NCI-H524 (cell line): ENCODE results near the gene OLFML3.
"Not testable (repeated sequence)": the region's sequence is repeated elsewhere in the genome, so short reads cannot be mapped to it uniquely, and the experiment has no call there.

Source experiments
- DNase-seq, 2 experiments: peaks; one replicate each; lab custom pipeline; 2025; lab: John Stamatoyannopoulos, UW

The OLFML3 gene

DNA sequence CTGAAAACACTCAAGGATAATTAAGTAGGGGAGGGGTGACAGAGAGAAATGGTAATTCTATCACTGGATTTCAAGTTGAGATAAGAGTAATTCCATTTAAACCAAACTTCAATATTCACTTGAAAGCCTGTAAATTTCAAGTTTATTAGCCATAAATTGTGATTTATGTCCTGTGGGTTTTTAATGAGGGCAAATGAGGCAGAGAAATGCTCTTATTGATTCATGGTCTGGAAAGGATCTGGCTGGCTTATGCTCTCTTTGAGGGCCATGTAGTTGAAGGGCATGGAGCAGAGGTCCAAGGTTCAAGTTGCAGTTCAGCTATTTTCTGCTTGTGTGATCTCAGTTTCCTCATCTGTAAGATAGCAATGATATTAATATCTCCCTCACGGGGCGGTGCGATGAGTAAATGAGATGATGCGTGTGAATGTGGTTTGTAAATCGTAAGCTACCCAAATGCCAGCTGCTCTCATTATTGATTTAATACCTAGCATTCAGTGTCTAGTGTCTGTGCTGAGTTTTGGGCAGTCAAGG lies 12.3 kb downstream of the OLFML3 start:
- DNase-seq: no peak

DNA sequence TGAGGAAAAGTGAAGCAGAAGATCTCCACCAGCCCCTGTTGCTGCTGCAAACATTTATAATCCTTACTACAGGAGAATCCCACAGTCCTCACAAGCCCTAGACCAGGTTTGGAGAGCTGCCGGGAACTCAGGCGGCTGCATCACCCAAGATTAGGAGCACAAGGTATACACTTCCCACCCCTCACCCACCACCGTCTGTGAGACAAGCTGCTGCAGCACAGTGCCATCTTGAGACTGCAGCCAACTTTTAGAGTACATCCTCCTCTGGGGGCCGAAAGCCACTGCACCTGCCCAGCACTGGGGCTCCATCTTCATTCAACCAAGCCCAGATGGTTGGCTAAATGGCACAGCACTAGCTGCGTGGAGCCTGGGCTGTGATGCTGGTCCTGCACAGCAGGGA lies 13.8 kb downstream of the OLFML3 start:
- peak; percentile 91 to 92 for DNase-seq

DNA sequence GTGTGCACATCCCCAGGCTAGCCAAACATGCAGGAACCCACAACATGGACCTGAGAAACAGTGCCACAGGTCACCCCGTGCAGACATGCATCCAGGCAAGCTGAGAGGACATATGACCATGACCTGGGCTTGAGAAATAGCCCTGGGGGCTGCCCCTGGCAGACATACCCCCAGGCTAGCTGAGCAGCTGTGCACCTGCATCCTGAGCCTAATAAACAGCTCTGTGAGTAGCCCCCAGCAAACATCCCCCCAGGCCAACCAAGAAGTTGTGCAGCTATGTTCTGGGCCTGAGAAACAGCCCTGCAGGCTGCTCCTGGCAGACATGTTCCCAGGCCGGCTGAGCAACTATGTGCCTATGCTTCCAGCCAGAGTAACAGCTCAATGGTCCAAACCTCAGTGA lies 14.5 kb downstream of the OLFML3 start:
- DNase-seq: no peak

DNA sequence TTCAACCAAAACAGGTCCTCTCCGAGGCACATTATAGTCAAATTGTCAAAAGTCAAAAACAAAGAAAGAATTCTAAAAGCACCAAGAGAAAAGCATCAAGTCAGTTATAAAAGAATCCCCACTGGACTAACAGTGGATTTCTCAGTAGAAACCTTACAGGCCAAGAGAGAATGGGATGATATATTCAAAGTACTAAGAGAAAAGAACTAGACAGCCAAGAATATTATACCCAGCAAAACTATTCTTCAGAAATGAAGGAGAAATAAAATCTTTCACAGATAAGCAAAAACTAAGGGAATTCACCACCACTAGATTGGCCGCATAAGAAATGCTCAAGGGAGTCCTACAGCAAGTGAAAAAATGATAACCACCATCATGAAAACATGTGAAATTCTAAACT lies 16.1 kb downstream of the OLFML3 start:
- DNase-seq: no peak

DNA sequence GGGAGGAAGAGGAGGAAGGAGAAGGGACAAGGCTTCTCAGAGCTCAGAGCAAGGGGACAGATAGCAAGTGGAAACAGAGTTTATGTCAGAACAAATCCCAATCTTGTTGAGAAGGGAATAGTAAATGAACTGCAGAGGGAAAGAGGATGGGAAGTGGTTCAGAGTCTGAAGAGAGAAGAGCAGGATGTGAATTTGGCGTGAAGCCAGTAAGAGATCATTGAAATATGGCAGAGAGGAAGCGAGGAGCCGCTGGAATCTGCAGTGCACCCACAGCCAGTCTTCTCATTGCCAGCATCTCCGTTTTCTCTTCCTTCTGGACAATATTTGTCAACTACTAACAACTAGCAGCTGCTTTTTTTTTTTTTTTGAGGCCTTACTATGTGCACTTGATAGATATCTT lies 19.1 kb downstream of the OLFML3 start:
- DNase-seq: peak in 1 of 2 experiments; percentile 28

DNA sequence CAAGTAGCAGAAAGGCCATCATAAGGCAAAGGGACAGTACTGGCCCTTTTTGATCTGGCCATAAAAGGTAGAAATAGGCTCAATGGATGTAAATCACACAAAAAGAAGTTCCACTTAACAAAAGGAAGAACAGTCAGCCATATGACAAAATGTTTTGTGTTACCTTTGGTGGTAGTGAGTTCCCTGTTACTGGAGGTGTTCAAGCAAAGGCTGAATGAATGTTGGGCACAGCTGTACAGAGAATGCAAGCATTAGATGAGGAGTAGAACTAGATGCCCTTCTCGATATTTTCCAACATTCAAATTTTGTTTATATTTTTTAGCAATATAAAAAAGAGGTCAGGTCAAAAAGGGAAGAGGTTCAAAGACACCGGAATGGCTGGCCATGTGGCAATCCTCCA lies 20.0 kb downstream of the OLFML3 start:
- DNase-seq: no peak

DNA sequence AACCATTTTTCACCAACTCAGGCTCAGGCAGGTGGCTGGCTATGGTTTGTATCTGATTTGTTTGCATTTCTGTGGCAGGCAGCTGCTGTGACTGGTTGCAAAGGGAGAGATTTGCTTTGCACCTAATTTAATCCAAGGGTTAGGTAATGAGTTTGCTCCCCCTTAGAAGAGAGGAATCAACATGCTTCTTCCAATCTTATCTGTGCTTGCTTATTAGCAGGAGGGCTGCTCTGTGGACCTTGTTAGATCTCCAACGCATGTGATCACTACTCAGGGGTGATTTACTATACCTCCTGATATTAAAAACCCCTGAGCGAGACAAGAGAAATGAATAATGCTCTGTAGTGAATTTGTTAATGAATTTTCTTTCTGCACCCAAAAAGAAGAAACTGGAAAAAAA lies 20.5 kb downstream of the OLFML3 start:
- DNase-seq: no peak

DNA sequence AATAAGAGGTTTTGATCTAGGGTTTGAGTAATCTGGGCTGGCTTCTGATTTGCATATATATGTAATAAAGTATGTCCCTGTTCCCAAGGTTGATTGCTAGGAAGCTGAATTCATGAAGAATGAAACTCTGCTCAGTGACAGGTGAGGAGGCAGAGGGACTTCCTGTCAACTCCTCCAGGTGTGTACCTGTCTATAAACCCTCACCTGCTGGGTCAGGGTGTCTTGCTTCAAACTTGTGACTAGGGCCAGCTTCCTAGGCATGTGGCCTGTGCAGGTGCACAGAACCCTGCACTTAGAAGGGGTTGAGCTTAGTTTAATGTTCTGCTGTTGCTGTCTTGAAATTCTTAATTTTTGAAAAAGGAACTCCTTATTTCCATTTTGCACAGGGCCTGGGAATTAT lies 21.1 kb downstream of the OLFML3 start:
- no peak for DNase-seq

DNA sequence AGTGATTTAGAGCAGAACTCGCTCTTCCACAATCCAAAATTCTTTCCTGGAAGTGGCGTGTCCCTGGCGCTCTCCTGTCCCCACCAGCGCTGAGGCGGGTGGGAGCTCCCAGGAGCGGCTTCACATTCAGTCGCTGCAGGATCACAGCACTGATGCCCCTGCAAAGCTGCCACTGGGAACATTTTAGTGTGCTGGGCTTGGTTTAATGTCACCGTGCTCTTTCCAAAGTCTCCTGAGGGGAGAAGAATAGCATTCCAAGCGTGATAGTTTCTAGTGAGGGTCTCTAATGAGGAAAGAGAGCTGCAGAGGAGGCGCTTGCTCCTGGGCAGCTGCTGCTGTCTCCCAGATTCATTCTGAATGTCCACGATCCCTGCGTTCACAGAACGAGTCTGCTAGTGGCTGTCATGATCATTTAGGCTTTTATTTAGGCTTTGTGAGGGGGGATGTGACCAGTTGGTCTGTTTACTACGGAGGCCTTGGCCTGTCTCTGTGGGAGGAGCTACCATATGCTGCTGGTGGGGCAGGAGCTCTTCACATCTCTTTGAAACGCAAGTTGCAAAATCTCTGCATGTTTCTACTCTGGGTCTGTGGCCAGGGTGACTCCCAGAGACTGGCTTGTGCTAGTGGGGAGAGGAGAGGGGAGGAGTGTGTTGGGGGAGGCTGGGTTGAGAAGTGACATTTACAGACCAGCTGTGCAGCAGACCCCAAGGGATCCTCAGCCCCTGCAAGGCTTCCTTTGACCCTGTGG lies 23.4 kb downstream of the OLFML3 start:
- DNase-seq: no peak

DNA sequence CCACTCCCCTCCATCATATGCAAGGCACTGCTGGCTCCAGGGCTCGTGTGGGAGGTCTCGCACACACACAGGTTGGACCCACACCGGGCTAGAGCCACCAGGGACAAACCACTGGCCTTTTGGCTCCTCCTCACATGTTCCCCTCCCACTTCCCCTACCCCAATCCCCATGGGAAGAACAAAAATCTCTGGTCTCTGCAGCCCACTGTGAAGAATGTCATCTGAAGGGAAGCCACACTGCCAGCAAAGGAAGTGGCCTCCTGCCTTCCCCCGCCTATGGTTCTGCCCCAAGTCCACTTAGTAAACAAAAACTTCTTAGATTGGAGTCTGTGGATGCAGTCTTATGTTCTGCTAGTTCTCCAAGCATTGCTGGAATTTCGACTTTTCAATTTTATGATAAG lies 24.2 kb downstream of the OLFML3 start:
- no peak for DNase-seq

DNA sequence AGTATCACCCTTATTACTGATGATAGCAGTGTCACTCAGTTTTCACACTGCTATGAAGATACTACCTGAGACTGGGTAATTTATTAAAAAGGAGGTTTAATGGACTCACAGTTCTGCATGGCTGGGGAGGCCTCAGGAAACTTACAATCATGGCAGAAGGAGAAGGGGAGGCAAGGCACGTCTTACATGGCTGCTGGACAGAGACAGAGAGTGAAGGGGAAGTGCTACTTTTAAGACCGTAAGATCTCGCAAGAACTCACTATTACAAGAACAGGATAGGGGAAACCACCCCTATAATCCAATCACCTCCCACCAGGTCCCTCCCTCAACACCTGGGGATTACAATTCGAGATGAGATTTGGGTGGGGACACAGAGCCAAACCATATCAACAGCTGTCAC lies 27.6 kb downstream of the OLFML3 start:
- DNase-seq: not testable (repeated sequence)

DNA sequence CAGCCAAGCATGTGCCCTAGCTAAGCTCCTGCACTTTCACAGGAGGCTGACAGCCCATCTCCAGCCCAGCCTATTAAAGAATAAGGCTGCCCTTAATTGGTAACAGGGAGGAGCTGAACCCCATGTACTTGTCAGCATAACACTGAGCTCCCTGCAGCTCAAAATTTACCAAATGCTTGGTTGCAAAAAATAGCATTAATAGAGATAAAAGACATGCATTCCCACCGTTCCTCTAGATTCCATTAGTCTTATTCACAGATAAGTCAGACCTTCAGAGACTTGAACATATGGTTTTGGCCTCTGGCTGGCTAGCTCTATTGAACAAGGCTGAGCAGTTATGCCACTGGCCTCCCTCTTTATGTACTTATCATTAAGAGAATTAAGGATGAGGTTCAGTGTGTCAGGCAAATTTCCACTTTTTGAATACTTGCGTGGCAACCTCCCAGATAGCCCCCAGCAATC lies 29.2 kb downstream of the OLFML3 start:
- no peak for DNase-seq

DNA sequence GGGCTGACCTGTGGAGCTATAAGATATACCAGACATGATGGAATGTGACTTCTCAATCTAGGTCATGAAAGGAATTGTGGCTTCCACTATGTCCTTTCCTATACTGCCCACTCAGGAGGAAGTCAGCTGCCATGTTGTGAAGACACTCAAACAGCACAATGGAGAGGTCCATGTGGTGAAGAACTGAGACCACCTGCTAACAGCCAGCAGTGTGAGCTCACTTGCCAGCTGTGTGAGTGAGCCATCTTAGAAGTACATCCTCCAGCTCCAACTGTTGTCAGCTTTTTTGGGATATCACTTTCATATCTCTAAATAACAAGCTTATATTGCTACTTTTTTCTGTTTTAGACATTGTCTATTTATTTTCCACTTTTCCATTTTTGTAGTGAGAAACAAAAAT lies 29.7 kb downstream of the OLFML3 start:
- peak in 1 of 2 experiments; percentile 42 for DNase-seq

DNA sequence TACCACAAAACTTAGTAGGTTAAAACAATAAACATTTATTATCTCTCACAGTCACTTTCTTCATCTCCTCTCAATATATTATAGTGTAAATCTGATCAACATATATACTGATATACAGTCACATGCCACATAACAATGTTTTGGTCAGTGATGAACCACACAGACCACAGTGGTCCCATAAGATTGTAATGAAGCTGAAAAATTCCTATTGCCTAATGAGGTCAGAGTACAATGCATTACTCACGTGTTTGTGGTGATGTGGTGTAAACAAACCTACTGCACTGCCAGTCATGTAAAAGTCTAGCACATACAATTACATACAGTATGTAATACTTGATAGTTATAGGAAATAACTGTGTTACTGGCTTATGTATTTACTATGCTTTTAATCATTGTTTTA lies 30.1 kb downstream of the OLFML3 start:
- DNase-seq: no peak

DNA sequence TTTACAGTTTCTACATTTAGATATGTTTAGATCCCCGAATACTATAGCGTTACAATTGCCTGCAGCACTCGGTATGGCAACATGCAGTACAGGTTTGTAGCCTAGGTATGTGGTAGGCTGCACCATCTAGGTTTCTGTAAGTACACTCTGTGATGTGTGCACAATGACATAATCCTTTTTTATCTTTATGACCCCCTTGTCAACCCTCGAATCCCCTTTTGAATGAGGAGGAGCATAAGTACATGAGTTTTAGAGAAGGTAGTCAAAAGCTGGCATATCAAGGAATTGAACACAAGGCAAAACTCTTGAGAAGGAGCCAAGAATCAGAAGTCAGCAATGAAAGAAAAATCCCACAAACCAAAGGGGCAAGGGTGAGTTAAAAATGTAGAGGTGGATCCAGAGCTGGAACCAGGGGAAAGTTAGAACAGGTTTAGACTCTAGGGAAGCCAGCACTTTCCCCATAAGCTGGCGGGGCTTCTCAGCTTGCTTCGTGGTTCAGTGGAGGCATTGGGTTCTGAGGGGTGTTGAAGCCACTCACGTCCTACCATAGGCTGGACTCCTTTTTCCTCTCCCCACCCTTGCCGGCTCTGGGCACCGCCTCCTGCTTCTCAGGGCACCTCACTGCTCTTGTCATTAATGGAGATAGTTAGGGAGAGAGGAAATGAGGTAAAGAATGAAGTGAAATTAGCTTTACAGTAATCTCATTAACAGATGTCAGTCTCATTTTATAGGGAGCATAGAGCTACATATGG lies 31.3 kb downstream of the OLFML3 start:
- peak in 1 of 2 experiments; percentile 14 for DNase-seq

DNA sequence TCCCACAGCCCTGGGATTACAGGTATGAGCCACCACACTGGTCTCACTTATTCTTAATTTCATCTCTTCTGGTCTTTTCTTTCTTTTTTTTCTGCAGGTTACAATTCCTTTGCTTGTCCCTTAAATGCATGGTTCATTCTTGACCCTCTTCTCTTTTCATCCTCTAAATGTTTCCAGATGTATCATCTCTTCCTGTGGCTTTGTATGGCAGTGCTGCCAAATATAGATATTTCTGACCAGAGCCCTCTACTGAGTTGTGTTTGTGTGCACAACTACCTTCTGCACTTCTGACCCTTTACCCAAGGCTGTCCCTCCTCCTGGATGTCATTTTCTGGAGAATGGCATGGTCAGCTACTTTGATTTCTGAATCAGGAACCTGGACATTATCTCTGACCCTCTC lies 32.5 kb downstream of the OLFML3 start:
- DNase-seq: no peak

DNA sequence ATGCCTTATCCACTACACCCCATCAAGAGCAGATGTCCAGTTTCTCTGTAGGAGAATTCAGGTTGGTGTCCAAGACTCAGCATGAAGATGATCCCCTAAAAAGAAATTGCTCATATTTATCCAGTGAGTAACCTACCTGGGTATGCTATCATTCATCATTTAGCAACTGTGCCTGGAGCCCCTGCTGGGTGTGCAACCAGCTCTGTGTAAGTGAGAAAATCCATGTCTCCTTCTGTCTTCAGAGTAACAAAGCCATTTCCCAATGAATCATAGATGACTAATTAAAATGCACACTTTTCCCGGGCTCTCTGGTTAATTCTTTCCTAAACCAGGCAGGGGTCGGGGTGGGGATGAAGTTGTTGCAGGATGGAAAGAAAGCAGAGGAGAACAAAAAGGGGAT lies 35.8 kb downstream of the OLFML3 start:
- DNase-seq: no peak

DNA sequence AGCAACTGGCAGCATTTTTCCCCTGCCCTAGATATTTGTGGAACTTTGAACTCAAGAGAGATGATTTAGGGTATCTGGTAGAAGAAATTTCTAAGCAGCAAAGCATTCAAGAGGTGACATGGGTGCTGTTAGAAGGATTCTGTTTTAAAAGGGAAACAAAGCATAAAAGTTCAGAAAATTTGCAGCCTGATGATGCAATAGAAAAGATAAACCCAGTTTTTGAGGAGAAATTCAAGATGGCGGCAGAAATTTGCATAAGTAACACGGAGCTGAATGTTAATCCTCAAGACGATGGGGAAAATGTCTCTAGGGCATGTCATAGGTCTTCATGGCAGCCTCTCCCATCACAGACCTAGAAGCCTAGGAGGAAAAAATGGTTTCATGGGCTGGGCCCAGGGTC lies 40.5 kb downstream of the OLFML3 start:
- not testable (repeated sequence) for DNase-seq

DNA sequence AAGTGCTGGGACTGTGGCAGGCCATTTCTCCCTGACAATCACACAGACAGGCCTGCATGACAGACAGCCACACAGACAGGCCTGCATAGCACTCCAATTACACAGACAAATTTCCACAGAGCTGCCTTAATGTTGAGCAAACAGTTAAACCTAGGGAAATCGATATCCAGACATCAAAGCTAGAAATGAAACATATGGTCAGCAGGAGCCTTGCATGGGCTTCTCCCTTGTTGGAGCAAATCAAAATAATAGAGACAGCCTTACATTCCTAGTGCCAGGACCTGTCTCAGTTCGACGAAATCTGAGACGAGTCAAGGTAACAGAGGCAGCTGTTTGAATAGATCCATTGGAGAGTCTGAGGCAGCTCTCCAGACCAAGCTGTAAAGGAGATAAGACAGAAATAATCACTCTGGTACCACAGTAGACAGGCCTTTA lies 42.4 kb downstream of the OLFML3 start:
- peak; percentile 47 to 89 for DNase-seq

DNA sequence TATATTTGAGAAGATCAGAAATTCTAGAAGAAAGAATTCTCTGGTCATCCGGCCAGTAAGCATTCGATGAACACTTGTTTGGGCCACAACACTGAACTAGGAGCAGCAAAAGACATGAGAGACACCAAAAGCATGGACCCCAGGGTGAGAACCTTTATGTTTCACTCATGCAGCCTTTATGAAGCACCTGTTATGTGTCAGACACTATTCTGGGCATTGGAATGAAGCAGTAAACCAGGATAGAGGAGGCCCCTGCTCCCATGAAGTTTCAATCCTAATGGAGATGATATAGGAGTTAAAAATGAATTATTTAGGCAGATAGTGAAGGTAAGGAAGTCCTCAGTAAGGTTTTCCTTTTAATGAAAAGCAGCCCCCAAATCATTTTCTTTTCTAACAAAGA lies 43.6 kb downstream of the OLFML3 start:
- no peak for DNase-seq

DNA sequence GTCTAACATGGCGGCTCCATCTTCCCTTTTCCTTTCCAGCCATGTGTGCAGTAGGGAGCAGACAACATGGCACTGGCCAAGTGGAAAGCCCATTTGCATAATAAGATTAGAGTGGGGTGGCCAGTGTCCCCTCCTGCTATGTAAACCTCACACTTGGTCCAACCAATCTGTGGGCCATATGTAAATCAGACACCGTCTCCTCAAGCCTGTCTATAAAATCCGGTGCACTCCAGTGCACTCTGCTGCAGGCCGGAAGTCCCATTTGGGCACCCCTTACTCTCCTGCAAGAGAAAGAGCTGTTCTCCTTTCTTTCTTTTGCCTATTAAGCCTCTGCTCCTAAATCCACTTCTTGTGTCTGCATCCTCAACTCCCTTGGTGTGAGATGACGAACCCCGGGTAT lies 44.1 kb downstream of the OLFML3 start:
- DNase-seq: peak; percentile 86 to 97

DNA sequence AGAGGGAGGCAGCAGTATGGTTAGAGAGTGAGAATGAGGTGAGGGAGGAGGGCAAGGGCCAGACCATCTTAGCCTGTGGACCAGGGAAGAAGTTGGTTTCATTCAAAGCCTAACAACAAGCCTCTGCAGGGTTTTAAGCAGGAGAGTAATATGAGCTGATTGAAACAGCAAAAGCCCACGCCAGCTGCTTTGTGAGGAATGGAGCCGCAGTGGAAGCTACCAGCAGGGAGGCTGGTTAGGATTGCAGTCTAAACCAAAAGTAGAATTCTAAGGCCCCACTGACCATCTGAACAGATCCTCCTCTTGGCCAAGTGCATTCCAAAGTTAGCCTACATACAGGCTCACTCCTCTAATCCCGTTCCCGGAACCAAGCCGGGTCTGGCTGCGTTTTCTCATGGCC lies 44.8 kb downstream of the OLFML3 start:
- DNase-seq: peak; percentile 47 to 82
